Peyer's patch (tissue), 4 donors: ENCODE results near the gene BIN1.

ENCODE experiments used
- POLR2A ChIP-seq, 2 donors: fragments of 450-650 bp; IDR thresholded peaks; one replicate each; pipeline ENCODE4 v1.5.1; 2017; ENCODE audit warnings: antibody characterized with exemption in 2 of 2, mild to moderate bottlenecking in 2 of 2, moderate library complexity in 2 of 2
- TF ChIP-seq, protein P1 (sequence below), 6 experiments: fragments of 450-650 bp in 4 of 6; fragments of 200-600 bp in 2 of 6; sonication (generic) in 1 of 6; IDR thresholded peaks; one replicate each; pipeline ENCODE4 v1.5.1; 2017 to 2019; ENCODE audit warnings: antibody characterized with exemption in 6 of 6, mild to moderate bottlenecking in 3 of 6, moderate library complexity in 1 of 6

DNA sequence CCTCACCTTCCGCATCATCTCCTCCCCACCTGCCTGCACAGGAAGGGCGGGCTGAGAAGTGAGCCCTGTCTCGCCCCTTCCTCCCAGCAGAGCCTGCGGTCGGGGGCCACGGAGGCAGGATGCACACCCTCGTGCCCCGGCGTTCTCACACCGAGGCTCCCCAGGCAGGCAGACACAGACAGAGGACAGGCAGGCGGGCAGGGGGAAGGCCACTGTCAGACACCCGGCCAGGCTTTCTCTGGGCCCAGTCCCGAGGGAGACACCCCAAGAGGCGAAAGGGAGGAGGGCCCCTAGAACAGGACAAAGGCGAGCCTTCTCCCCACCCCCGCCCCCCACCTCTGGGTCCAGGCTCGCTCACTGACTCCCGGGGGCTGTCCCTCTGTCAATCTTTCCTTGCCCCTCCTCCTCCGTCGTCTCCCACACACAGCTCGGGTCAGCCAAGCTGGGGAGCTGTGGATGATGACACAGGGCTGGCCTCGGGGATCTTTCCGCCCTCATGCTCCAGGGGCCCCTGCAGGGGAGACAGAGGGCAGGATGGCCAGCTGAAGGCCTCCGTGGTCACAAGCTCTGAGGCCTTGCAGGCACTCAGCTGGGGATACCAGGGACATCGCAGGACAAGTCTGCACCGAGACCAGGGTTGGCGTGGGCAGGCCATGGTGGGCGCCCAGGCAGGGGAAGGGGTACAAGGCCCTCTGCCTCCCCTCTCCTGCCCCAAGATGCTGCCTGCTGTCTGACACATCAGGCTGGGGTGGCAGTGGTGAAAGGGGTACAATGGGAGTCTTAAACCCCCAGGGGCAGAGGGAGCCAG is 24.9 kb downstream of the BIN1 start:
- TF ChIP-seq, protein P1, sequence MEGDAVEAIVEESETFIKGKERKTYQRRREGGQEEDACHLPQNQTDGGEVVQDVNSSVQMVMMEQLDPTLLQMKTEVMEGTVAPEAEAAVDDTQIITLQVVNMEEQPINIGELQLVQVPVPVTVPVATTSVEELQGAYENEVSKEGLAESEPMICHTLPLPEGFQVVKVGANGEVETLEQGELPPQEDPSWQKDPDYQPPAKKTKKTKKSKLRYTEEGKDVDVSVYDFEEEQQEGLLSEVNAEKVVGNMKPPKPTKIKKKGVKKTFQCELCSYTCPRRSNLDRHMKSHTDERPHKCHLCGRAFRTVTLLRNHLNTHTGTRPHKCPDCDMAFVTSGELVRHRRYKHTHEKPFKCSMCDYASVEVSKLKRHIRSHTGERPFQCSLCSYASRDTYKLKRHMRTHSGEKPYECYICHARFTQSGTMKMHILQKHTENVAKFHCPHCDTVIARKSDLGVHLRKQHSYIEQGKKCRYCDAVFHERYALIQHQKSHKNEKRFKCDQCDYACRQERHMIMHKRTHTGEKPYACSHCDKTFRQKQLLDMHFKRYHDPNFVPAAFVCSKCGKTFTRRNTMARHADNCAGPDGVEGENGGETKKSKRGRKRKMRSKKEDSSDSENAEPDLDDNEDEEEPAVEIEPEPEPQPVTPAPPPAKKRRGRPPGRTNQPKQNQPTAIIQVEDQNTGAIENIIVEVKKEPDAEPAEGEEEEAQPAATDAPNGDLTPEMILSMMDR (IDR thresholded peaks at IDR 0.05) = no peak
- no peak for TF ChIP-seq POLR2A (IDR thresholded peaks at IDR 0.05)
